CD4-positive, alpha-beta T cell treated with Interleukin-21 for 1 hour (primary cell): ENCODE measurements around the gene CEACAM7.

ENCODE experiments used
- DNase-seq: peaks from one replicate; pipeline ENCODE4 v3.0.0-alpha.2; 2020

The CEACAM7 gene

DNA sequence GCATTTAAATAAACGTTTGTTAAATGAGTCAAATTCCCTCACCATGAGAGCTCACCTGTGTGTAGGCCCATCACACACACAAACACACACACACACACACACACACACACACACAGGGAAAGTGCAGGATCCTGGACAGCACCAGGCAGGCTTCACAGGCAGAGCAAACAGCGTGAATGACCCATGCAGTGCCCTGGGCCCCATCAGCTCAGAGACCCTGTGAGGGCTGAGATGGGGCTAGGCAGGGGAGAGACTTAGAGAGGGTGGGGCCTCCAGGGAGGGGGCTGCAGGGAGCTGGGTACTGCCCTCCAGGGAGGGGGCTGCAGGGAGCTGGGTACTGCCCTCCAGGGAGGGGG, 11.9 kb upstream of the CEACAM7 start:
- no peak for DNase-seq

DNA sequence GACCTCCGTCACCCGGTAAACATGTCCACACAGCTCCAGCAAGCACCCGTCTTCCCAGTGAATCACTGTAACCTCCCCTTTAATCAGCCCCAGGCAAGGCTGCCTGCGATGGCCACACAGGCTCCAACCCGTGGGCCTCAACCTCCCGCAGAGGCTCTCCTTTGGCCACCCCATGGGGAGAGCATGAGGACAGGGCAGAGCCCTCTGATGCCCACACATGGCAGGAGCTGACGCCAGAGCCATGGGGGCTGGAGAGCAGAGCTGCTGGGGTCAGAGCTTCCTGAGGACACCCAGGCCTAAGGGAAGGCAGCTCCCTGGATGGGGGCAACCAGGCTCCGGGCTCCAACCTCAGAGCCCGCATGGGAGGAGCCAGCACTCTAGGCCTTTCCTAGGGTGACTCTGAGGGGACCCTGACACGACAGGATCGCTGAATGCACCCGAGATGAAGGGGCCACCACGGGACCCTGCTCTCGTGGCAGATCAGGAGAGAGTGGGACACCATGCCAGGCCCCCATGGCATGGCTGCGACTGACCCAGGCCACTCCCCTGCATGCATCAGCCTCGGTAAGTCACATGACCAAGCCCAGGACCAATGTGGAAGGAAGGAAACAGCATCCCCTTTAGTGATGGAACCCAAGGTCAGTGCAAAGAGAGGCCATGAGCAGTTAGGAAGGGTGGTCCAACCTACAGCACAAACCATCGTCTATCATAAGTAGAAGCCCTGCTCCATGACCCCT, 11.3 kb upstream of the CEACAM7 start:
- DNase-seq, result no peak

DNA sequence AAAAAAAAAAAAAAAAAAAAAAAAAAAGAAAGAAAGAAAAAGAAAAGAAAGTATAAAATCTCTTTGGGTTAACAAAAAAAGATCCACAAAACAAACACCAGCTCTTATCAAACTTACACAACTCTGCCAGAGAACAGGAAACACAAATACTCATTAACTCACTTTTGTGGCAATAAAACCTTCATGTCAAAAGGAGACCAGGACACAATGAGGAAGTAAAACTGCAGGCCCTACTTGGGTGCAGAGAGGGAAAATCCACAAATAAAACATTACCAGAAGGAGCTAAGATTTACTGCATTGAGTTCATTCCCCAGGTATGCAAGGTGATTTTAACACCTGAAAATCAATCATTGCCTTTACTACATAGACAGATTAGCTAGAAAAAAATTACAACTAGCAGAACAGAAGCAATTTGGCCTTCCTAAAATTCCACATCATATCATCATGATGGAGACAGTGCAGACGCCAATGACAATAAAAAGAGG, 10.7 kb upstream of the CEACAM7 start:
- no peak for DNase-seq

DNA sequence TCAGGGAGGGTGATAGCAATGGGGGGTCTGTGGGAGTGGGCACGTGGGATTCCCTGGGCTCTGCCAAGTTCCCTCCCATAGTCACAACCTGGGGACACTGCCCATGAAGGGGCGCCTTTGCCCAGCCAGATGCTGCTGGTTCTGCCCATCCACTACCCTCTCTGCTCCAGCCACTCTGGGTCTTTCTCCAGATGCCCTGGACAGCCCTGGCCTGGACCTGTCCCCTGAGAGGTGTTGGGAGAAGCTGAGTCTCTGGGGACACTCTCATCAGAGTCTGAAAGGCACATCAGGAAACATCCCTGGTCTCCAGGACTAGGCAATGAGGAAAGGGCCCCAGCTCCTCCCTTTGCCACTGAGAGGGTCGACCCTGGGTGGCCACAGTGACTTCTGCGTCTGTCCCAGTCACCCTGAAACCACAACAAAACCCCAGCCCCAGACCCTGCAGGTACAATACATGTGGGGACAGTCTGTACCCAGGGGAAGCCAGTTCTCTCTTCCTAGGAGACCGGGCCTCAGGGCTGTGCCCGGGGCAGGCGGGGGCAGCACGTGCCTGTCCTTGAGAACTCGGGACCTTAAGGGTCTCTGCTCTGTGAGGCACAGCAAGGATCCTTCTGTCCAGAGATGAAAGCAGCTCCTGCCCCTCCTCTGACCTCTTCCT, 9.3 kb upstream of the CEACAM7 start:
- DNase-seq, result no peak

DNA sequence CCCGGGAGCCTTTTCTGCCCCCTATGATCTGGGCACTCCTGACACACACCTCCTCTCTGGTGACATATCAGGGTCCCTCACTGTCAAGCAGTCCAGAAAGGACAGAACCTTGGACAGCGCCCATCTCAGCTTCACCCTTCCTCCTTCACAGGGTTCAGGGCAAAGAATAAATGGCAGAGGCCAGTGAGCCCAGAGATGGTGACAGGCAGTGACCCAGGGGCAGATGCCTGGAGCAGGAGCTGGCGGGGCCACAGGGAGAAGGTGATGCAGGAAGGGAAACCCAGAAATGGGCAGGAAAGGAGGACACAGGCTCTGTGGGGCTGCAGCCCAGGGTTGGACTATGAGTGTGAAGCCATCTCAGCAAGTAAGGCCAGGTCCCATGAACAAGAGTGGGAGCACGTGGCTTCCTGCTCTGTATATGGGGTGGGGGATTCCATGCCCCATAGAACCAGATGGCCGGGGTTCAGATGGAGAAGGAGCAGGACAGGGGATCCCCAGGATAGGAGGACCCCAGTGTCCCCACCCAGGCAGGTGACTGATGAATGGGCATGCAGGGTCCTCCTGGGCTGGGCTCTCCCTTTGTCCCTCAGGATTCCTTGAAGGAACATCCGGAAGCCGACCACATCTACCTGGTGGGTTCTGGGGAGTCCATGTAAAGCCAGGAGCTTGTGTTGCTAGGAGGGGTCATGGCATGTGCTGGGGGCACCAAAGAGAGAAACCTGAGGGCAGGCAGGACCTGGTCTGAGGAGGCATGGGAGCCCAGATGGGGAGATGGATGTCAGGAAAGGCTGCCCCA, 8.5 kb upstream of the CEACAM7 start:
- no peak for DNase-seq

DNA sequence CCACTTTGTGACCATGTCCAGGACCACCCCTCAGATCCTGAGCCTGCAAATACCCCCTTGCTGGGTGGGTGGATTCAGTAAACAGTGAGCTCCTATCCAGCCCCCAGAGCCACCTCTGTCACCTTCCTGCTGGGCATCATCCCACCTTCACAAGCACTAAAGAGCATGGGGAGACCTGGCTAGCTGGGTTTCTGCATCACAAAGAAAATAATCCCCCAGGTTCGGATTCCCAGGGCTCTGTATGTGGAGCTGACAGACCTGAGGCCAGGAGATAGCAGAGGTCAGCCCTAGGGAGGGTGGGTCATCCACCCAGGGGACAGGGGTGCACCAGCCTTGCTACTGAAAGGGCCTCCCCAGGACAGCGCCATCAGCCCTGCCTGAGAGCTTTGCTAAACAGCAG, 7.7 kb upstream of the CEACAM7 start:
- DNase-seq, result no peak

DNA sequence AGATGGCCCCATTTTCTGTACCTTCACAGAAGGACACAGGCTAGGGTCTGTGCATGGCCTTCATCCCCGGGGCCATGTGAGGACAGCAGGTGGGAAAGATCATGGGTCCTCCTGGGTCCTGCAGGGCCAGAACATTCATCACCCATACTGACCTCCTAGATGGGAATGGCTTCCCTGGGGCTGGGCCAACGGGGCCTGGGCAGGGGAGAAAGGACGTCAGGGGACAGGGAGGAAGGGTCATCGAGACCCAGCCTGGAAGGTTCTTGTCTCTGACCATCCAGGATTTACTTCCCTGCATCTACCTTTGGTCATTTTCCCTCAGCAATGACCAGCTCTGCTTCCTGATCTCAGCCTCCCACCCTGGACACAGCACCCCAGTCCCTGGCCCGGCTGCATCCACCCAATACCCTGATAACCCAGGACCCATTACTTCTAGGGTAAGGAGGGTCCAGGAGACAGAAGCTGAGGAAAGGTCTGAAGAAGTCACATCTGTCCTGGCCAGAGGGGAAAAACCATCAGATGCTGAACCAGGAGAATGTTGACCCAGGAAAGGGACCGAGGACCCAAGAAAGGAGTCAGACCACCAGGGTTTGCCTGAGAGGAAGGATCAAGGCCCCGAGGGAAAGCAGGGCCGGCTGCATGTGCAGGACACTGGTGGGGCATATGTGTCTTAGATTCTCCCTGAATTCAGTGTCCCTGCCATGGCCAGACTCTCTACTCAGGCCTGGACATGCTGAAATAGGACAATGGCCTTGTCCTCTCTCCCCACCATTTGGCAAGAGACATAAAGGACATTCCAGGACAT, 7.0 kb upstream of the CEACAM7 start:
- no peak for DNase-seq

DNA sequence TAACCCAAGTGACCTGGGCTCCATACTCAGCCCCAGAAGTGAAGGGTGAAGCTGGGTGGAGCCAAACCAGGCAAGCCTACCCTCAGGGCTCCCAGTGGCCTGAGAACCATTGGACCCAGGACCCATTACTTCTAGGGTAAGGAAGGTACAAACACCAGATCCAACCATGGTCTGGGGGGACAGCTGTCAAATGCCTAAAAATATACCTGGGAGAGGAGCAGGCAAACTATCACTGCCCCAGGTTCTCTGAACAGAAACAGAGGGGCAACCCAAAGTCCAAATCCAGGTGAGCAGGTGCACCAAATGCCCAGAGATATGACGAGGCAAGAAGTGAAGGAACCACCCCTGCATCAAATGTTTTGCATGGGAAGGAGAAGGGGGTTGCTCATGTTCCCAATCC, 6.1 kb upstream of the CEACAM7 start:
- no peak for DNase-seq

DNA sequence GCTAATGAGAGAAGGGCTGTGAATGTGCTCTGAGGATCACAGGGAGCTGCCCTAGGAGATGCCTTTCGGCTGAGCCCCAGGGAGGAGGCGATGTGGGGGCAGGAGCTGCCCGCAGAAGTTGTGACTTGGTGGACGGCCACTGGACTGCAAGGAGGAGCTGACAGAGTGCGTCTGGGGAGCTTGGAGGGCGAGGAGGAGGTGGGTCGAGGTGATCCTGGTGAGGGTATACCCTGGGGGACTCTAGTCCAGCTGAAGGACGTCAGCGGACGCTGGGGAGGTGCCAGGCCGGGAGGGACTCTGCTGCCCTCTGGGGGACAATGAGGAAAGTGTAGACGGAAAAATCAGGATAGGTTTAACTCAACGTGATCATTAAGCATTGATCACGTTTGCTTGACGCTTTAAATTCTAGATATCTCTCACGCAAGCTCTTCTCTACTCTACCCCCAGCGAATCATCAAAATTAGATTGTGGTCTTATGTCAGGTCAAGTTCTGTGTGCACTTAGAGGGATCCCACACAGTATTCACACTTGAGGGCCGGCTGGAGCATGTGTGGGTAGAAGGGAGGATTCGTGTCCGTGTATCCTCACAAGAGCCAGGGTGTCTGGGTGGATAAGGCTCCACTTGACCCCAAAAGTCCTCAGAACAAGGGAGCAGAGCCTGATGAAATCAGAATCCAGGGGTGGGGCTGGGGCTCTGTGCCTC, 3.3 kb upstream of the CEACAM7 start:
- DNase-seq, result peak; percentile 11

DNA sequence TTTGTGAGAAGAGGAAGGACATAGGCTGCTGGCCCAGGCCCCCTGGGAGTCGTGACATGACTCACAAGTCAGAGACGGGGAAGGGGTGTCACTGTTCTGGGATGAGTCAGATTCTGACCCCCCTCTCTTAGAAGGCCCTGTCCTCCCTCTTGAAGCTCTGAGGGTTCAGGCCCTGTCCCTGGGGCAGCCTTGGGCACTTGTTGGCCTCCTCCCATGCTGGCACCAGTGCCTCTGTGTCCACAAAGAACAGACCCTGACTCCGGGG, 2.7 kb upstream of the CEACAM7 start:
- no peak for DNase-seq

DNA sequence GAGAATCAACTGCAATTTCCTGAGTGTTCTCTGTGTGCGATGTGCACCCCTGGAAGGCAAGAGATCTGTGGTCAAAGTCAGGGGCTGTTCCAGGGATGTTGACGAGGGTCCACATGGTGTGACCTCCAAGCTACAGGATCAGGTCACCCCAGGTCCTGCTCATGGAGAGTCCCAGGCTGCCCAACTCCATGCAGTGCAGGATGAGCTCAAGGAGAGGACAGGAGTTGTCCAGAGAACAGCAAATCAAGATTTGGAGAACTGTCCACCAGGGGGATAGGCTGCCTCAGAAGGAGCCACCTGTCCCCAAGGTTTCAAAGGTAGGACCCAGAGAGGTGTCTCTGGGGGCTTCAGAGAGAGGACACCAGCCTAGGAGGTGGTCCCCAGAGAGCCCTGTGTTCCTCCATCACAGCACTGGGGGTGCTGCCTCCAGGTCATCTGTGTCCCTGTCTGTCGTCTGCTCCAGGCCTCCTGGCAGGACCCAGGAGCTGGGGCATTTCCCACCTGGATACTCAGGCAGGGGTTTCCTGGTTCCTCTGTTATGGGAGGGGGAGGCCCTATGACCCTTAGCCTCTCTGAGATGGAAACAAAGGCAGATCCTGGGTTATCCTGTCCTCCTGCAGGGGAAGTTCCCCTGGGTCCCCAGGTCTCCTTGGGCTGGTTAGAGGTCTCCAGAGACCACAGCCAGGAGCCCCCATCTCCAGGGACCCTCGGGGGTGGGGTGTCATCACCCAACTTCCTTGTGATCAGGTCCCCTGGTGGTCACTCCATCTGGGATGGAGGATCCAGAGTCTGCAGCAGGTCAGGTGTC, 2.1 kb upstream of the CEACAM7 start:
- DNase-seq, result no peak

DNA sequence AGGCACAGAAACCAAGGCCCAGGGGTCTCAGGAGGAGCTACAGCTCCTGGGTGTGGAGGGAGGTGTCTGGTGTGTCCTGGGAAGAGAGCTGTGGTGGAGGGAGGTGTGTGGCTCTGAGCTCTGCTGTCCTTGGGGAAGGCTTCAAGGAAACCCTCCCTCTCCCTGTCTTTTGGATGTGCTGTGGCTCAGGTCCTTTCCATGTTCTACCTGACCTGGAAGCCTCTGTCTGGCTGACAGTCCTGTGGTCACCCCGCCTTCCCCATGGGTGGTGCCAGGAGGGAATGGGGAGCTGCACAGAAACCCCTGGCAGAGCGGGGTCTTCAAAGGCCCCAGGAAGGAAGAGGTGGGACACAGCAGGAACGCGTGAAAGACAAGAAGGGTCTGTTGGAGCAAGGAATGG, 617 bp upstream of the CEACAM7 start:
- DNase-seq, result no peak

DNA sequence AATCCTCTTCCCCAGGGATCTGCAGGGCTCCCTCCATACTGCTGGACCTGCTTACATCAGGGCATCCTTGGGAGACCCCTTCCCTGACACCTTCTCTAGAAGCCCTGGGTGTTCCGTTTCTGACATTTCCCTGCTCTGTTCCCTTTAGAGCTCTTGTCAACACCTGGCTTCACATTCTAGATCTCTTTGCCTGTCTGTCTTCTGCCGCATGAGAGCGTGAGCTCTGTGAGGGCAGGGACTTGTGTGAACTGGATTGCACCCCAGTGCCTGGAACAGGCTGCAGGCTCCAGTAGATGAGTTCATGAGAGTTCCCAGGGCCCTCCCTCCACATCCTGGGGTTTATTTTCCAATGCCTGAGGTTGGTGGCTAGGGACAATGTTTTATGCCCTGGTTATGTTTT, 651 bp downstream of the CEACAM7 start:
- DNase-seq, result no peak

DNA sequence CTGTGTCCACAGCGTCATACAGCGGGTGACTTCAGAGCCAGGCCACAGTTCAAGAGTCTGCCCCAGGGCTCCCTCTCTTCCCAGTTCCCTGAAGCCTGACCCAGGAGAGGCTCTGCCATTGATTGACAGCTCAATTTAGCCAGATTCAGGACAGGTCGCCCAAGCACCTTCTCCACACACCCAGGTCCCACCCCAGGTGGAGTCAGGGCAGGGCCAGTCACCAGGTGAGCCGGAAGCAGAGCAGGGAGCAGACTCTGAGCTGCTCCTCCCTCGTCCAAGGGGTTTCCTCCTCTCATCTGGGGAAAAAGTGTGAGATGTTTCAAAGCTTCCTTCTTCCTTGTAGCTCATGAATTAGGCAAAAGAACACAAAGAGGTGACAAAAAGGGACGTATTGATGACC, 5.6 kb downstream of the CEACAM7 start:
- DNase-seq, result no peak

DNA sequence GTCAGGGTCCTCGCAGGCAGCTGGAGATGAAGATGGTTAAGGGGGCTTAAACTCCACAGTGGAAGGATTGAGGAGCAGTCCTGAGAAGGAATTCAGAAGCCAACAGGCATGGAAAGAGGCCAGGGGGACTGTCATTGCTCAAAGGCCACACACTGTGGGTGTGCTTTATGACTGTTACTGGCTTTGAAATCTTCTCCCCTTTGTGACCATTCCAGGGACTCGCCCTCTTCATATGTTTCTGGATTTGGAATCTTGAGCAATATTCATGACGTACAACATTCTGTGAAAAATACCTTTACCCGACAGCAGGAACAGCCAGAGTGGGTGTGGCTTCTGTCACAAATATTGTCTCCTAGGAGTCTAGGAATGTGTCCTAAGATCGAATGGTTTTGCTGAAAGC, 16.6 kb downstream of the CEACAM7 start:
- DNase-seq, result no peak

DNA sequence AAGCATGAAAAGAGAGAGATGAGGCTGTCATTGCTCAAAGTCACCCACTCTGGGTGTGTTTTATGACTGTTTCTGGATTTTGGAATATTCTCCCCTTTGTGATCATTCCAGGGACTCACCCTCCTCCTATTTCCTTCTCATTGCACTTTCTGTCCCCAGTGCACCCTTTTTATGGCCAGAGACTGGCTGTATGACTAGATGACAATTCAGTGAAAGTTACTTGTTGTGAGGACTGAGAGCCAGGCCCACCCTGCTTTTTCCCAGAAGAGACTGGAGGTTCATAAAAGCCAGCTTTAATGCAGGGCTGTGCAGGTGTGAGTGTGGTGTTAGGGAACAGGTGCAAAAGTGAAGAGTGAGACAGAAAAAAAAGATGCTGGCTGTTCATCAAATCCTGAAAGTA, 17.3 kb downstream of the CEACAM7 start:
- no peak for DNase-seq

DNA sequence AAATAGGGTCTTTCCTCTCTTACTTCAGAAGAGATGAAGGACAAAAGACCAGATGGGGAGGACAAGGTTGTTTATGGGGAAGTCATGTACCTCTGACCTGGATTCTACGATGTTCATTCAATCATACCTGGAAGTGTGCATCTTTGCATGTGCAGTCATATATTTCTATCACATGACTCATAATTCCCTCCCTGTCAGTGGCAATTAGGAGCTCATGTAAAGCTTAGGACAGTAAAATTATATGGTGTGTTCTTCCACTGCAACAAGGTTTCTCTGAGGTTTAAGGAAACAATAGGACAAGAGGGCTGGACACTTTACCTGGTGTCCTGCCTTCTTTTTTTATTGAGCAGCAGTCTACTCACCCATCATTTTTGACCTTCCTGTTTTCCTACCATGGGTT, 19.8 kb downstream of the CEACAM7 start:
- DNase-seq, result no peak

DNA sequence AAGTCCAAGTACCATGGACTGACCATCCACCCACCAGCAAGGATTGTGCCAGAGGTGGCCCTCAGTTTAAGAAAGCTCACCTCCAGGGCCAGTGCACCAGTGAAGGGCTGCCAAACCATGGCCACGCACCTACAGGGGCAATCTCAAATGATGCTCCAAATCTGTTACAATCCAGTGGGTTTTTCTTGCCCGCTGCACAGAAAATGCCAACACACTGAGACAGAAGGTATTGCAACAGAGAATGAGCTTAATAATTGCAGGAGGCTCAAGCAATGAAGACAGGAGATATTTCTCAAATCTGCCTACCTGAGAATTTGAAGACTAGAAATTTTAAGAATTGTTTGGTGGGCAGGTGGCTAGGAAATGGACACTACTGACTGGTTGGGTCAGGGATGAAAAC, 22.0 kb downstream of the CEACAM7 start:
- DNase-seq, result no peak

DNA sequence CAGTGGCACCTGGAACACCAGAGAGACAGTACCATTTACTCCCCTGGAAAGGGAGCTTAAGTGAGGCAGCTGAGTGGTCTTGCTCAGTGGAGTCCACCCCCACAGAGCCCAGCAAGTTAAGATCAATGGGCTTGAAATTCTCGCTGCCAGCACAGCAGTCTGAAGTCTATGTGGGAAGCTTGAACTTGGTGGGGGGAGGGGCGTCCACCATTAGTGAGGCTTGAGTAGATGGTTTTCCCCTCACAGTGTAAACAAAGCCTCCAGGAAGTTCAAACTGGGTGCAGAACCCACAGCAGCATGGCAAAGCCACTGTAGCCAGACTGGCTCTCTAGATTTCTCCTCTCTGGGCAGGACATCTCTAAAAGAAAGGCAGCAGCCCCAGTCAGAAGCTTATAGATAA, 30.9 kb downstream of the CEACAM7 start:
- peak; percentile 14 for DNase-seq

DNA sequence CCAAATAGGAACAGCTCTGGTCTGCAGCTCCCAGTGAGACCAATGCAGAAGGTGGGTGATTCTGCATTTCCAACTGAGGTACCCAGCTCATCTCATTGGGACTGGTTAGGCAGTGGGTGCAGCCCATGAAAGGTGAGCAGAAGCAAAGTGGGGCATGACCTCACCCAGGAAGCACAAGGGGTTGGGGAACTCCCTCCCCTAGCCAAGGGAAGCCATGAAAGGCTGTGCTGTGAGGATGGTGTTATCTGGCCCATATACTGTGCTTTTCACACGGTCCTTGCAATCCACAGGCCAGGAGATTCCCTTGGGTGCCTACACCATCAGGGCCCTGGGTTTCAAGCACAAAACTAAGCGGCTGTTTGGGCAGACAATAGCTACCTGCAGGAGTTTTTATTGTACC, 31.3 kb downstream of the CEACAM7 start:
- peak; percentile 25 for DNase-seq

DNA sequence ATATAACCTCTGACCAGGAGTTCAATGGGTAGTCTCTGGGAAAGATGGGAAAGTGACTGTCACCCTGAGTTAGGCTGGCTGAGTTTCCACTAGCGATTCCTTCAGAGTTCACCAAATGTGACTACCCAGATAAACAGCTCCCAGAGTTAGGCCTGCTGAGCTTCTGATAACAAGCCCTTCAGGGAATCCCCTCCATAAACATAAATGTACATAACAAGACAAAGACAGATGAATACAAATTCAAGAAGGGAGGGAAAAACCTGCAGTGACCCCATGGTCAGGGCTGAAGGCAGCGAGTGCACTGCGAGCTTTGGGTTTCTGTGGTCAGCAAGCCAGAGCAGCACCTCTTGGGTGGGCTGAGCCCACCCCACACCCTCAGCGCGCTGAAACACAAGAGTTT, 35.8 kb downstream of the CEACAM7 start:
- DNase-seq, result no peak

DNA sequence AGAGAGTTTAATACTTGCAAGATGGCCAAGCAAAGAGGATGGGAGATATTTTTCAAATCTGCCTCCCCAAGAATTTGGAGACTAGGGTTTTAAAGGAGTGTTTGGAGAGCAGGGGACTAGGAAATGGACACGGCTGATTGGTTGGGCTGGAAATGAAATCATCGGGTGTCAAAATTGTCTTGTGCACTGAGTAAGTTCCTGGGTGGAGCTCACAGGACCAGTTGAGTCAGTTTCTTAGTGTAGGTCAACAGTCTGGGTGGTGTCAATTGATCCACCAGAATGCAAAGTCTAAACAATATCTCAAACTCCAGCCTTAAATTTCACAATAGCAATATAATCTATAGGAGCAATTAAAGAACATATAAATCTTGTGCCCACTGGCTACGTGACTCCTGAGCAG, 38.2 kb downstream of the CEACAM7 start:
- no peak for DNase-seq
